Stimulated activated naive CD8-positive, alpha-beta T cell treated with anti-CD3 and anti-CD28 coated beads, Interleukin-15, amount 100 ng/mL, for 72 hours (primary cell): ENCODE measurements around the gene SLC39A2.

Source experiments
- ATAC-seq: fragments of 150-1000 bp; cut with Tn5 transposase; 2 replicates; pipeline ENCODE4 v1.10.0; 2021; ENCODE audit warnings: mild to moderate bottlenecking, moderate library complexity
- DNase-seq, 2 donors: peaks; one replicate each; pipeline ENCODE4 v3.0.0; 2021 to 2022
- H3K27ac Mint-ChIP-seq, 2 donors: one replicate each; pipeline ENCODE4 v1.8.0; 2022; ENCODE audit warnings: mild to moderate bottlenecking in 2 of 2, mixed read lengths in 2 of 2, moderate library complexity in 2 of 2
- H3K27me3 Mint-ChIP-seq: one replicate; pipeline ENCODE4 v1.8.0; 2022; ENCODE audit warnings: mixed read lengths
- H3K4me1 Mint-ChIP-seq: one replicate; pipeline ENCODE4 v1.8.0; 2022; ENCODE audit warnings: mild to moderate bottlenecking, mixed read lengths
- H3K4me3 Mint-ChIP-seq, 2 donors: one replicate each; pipeline ENCODE4 v1.8.0; 2022; ENCODE audit warnings: mild to moderate bottlenecking in 2 of 2, mixed read lengths in 2 of 2, moderate library complexity in 1 of 2
- H3K9me3 Mint-ChIP-seq, 2 donors: one replicate each; pipeline ENCODE4 v1.8.0; 2022; ENCODE audit warnings: mixed read lengths in 2 of 2

SLC39A2 gene

DNA sequence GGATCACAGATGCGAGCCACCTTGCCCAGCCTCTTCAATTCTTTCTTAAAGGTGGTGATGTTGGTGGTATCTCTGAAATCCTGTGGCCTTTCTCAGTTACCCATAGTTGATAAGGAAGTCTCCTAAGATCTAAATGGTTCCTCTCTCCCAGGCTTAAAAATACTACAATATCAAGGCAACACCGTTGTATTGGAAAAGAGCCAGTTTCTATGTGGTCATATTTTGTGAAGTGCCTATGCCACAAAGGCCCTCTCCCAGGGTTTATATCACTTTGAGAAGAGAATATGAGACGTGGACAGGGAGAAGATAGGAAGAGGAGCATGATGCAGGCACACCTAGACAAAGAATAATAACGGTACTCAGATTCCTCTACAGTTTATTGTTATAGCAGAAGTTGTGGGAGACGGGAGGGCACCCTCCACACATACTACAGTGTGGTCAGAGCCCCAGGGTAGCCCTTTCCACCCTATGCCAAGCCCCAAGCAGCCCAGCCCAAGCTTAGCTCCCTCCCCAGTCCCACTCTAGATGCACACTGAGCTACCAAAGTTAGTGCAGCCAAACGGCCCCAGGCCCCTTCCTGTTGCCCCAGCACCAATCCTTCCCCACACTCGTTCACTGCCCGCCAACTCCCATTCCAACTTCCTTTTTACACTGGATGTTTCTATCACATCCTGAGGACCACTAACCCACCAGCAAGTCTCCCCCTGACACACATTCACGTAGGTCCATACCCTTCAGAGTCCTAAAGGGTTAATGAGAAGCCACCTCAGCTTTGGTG lies 17.5 kb downstream of the SLC39A2 start:
- DNase-seq (no peak), ATAC-seq (no peak)
- H3K27ac Mint-ChIP-seq, result no peak overlapping the region
- no peak overlapping the region for H3K4me3 Mint-ChIP-seq
- no peaks in the 10 kb centered on the region for H3K4me1 Mint-ChIP-seq
- no peaks in the 10 kb centered on the region for H3K9me3 Mint-ChIP-seq
- peaks cover 26% of the 10 kb centered on the region for H3K27me3 Mint-ChIP-seq

DNA sequence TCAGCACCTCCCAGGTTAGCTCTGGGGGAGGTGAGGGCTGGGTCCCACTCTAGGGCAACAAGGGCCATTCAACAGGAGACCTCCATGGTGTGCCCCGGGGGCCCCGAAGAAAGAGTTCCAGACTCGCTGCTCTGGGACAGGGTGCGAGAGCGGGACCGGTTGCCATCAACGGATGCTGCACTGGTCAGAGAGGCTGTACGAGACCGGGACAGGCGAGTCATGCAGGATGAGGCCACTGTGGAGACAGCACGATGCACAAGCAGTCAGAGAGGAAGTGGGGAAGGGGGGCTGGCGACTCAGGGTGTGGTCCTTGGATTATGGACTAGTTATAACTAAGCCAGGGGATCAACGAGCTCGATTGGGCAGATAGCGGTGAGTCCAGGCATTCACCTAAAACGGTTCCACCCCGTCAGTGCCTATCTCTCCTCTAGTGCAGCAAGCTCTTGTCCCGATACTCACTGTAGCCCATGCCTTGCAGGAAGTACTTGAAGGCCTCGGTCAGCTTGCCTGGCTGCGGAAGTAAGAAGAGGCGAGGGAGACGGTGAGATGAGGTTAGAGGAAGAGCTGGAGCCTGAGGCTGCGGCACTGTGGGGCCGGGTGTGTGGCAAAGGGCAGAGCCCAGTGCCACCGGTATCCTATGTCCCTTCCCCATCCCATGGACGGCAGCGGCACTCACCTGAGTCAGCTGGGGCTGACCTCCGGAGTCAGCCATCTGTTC lies 18.6 kb downstream of the SLC39A2 start:
- H3K9me3 Mint-ChIP-seq, result no peaks in the 10 kb centered on the region
- peaks cover under 1% of the 10 kb centered on the region for H3K4me1 Mint-ChIP-seq
- no peak for ATAC-seq
- H3K4me3 Mint-ChIP-seq, result no peak overlapping the region
- no peak for DNase-seq
- H3K27me3 Mint-ChIP-seq, result peaks cover 15% of the 10 kb centered on the region
- H3K27ac Mint-ChIP-seq, result peak overlapping the region in 1 of 2 donors; percentile 30

DNA sequence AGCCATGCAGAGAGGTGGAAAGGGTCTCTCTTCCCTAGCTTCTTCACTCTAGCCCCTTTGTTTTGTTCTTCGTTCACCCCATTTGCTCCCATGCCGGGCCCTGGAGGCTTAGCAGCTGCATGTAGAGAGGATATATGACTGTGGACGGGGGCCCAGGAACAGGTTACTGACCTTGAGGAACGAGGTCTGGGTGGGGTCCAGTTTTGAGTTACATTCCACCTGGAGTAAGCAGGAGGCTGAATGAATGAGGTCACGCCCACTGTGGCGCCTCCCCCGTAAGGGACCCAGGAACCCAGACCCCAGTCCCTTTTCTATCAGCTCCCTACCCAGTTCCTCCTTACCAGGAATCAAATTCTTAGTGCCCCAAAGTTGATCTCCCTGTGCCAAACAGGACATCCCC lies 19.2 kb downstream of the SLC39A2 start:
- no peak overlapping the region for H3K4me3 Mint-ChIP-seq
- peaks cover 7% of the 10 kb centered on the region for H3K4me1 Mint-ChIP-seq
- ATAC-seq, result no peak
- DNase-seq, result no peak
- H3K27me3 Mint-ChIP-seq, result peaks cover 10% of the 10 kb centered on the region
- H3K9me3 Mint-ChIP-seq, result no peaks in the 10 kb centered on the region
- H3K27ac Mint-ChIP-seq, result no peak overlapping the region

DNA sequence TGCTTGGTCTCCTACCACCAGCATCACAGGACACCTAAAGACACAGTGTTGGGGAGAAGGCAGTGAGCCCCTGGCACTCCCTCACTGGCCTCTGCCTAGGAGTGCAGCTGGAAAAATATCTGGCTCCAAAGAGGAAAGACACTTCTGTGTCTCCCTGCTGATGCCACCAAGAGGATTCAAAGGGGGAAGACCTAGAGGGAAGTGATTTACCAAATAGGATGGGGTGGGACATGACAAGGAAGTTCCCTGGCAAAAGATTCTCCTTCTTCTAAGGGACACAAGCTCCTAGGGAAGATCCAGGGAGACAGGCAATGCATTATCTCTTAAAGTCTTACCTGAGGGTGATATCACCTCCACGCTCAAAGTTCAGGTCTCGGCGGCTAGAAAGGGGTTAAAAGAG lies 19.7 kb downstream of the SLC39A2 start:
- Mint-ChIP-seq H3K27me3 (peaks cover 7% of the 10 kb centered on the region), H3K4me3 (no peak overlapping the region), H3K27ac (no peak overlapping the region), H3K4me1 (peaks cover 12% of the 10 kb centered on the region), H3K9me3 (no peaks in the 10 kb centered on the region)
- no peak for ATAC-seq
- DNase-seq, result no peak

DNA sequence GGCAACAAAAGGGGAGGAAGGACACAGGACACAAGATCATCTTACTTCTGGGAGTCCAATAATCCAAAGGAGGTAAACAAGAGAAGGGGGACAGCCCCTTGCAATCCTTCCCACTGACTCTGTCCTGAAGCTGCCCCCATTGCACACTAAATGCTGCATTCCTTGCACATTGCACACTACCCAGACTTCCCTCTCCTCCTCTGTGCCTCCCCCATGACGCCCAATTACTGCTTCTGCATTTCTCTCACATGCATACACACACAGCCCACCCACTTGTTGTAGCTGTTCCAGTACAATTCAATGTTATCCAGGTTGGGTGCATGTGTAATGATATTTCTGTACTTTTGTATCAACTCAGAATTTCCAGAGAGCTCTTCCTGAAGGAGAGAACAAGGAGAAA lies 20.3 kb downstream of the SLC39A2 start:
- DNase-seq (no peak), ATAC-seq (no peak)
- Mint-ChIP-seq H3K27ac (no peak overlapping the region), H3K4me3 (no peak overlapping the region), H3K9me3 (no peaks in the 10 kb centered on the region), H3K4me1 (peaks cover 18% of the 10 kb centered on the region), H3K27me3 (peaks cover 1% of the 10 kb centered on the region)

DNA sequence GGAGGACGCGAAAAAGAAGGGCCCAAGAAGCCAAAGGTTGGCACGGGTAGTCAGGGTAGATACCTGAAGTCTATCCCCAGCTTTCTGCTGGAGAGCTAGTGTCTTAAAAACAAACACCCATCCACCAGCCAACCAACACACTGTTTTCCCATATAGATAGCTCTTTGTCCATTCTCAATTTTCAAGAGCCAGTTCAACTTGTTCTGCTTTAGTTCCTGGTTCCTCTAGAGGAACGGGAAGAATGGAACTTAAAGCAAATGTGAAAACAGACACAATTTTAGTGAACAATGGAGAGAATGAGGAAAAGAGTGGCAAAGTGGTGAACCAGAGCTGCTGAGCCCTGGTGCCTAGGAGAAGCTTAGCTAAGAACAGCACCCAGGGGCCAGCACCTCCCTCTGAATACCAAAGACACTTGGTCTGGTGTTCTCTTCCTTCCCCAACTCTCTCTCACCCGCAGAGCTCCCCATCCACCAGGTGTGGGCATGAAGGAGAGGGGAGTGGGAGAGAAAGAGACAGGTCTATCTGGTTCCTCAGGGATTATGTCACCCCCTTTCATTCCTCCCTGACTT lies 22.0 kb downstream of the SLC39A2 start:
- H3K4me1 Mint-ChIP-seq, result peaks cover 27% of the 10 kb centered on the region
- DNase-seq (no peak), ATAC-seq (no peak)
- H3K27ac Mint-ChIP-seq, result no peak overlapping the region
- no peaks in the 10 kb centered on the region for H3K27me3 Mint-ChIP-seq
- H3K9me3 Mint-ChIP-seq, result no peaks in the 10 kb centered on the region
- no peak overlapping the region for H3K4me3 Mint-ChIP-seq

DNA sequence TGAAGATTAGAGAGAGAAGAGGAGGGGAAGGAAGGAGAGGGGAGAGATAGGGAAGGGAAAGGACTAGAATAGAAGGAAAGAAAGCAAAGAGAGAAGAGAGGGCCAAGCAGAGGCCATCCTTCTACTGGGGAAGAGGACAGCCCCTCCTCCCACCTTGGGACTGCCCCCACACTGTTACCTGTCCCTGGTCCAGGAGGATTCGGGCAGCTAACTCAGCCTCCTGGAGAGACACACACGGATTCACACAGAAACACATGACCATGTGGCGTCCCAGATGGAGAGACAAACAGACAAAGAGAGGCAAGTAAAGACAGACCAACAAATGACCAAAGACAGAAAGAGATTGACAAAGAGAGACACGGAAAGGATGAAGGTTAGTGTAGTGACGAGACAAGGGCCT lies 23.6 kb downstream of the SLC39A2 start:
- DNase-seq (no peak), ATAC-seq (no peak)
- H3K27ac Mint-ChIP-seq, result no peak overlapping the region
- peak overlapping the region in 1 of 2 donors; percentile 0 for H3K4me3 Mint-ChIP-seq
- H3K27me3 Mint-ChIP-seq, result no peaks in the 10 kb centered on the region
- H3K4me1 Mint-ChIP-seq, result peaks cover 33% of the 10 kb centered on the region
- H3K9me3 Mint-ChIP-seq, result no peaks in the 10 kb centered on the region

DNA sequence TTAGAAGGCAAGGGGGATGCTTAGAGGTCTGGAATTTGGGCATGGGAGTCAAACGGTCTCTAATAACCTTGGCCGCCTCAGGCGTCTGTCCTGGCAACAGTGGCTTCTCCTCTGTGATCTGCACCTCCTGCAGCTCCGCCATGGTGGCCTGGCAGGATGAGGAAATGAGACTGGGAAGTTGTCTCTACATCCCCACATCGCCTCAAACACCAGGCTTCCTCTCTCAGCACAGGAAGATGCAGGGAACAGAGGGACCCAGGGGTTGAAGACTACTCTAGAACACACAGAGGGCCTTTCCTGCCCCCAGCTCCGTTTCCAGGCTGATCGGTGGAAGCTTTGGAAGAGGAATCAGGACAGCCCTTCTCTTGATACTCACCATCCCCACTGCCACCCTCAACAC lies 24.1 kb downstream of the SLC39A2 start:
- no peak overlapping the region for H3K4me3 Mint-ChIP-seq
- DNase-seq, result no peak
- no peak overlapping the region for H3K27ac Mint-ChIP-seq
- no peak for ATAC-seq
- peaks cover 33% of the 10 kb centered on the region for H3K4me1 Mint-ChIP-seq
- no peaks in the 10 kb centered on the region for H3K9me3 Mint-ChIP-seq
- H3K27me3 Mint-ChIP-seq, result no peaks in the 10 kb centered on the region

DNA sequence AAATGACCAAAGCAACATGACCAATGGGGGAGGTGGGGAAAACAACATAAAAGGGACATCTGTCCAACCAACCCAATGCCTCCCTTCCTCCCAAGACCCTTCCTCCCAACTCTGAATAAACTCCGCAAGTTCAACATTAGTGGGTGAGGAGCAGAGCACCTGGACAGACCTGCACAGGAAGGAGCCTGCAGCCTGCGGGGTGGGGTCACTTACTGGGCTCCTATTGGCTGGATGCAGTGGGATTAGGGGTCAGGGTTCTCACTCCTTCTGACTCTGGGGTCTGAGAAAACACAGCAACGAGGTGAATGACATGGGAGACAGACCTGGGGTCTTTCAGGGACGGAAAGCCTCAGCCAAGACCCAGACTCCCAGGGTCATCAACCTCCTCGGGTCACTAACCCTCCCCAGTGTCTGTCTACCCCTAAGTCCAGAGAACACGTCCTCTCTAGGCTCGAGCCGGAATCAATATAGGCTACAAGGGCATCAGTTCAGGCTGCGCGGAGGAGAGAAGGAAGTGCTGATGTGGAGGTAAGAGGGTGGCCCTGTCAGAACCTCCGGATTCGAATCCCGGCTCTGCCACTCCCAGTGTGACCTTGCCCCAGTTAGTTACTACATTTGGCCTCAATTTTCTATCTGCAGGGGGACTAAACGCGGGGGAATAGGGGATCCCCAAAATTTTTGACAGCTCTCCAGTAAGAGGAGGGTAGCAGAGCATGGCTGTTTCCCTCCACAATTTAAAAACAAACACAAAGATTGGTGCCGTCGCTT lies 24.9 kb downstream of the SLC39A2 start:
- Mint-ChIP-seq H3K27me3 (no peaks in the 10 kb centered on the region), H3K4me1 (peaks cover 33% of the 10 kb centered on the region), H3K9me3 (no peaks in the 10 kb centered on the region), H3K4me3 (peak overlapping the region; percentile 85 to 89), H3K27ac (peak overlapping the region; percentile 67 to 74)
- ATAC-seq (peak; percentile 45), DNase-seq (peak in 1 of 2 donors; percentile 10)

DNA sequence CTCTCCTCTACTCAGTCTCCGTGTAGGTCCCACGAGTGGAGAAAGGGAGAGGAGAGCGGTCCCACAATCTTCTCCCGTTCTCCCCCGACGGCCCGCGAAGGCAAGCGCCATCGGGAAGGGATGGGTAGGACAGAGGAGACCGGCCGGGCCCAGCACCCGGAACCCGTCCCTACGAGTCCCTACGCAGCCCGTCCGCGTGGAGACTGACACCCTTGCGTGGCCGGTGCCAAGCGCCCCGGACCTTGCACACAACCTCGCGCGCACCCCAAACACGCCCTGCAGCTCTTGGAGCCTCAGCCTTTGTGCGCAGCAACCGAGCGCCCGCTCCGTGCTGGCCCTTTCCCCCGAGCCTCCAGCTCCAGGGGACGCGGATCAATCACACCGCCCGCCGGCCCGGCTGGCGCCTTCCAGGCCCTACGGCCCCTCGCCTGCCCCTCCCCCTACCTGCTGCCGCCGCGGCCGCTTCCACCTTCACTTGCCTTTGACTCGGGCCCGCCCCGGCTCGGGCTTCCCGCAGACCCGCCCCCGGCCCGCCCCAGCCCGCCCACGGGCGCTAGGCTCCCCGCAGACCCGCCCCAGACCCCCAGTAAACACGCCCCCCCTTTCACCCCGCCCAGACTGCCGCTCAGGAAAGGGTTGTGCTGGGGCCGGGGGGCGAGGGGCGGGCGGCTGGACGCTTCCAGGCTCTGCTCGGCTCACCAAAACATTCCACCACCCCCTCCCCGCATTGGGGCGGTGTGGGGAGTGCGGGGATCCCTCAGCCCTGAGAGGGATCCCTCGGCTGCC lies 25.7 kb downstream of the SLC39A2 start, which contains the start of gene NDRG2:
Gene NDRG2, minus strand, starts transcription at position 477 of the 786 bp plus-strand sequence. CDS start 1,746 bp downstream, outside the sequence.
- peak; percentile 57 to 61 for DNase-seq
- Mint-ChIP-seq H3K4me1 (peaks cover 33% of the 10 kb centered on the region), H3K27me3 (no peaks in the 10 kb centered on the region), H3K4me3 (peak within 1 kb of the TSS; percentile 85 to 89), H3K9me3 (no peaks in the 10 kb centered on the region), H3K27ac (peak within 1 kb of the TSS; percentile 67 to 74)
- peak; percentile 82 for ATAC-seq

DNA sequence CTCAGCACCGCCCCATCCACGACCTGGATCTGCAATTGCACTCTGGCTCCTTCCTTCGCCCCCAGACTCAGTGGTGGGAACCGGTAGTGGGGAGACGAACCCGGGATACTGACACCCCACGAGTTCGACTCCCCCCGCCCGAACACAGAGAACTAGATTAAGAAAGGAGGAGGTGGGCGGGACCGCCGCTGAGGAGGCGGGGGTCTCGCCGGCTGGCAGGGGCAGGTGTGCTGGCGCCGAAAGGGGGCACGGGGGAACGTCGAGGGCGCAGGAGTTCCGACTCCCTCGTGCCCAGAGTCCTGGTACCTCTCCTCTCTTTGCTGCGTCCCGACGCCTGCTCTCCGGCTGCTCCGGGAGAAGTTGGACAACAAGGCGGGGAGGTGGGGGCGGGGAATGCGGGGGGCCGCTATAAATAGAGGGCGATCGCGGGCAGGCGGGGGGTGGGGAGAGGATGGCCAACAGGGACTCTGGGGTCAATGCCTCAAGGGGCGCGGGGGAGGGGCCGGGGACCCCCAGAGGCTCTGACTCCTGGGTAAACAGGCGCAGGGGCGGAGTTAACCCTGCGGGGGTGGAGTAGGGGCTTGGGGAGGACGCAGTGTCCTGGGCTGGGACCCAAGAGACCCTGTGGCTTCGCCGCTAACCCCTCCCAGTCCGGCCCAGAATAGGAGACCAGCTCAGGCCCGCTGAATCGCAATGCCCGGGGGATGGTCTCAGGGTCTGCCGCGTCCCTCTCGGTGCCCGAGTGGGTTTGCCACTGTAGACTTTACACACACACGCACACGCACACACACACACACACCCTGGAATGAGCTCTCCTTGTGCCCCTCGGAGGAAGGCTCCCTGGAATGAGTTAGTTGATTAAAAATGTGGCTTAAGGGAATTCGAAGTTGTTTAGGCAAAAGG lies 26.5 kb downstream of the SLC39A2 start:
- H3K4me1 Mint-ChIP-seq, result peaks cover 33% of the 10 kb centered on the region
- peak in 1 of 2 donors; percentile 5 for DNase-seq
- peak overlapping the region; percentile 85 to 89 for H3K4me3 Mint-ChIP-seq
- H3K27me3 Mint-ChIP-seq, result no peaks in the 10 kb centered on the region
- ATAC-seq, result no peak
- H3K9me3 Mint-ChIP-seq, result no peaks in the 10 kb centered on the region
- H3K27ac Mint-ChIP-seq, result peak overlapping the region in 1 of 2 donors; percentile 31

DNA sequence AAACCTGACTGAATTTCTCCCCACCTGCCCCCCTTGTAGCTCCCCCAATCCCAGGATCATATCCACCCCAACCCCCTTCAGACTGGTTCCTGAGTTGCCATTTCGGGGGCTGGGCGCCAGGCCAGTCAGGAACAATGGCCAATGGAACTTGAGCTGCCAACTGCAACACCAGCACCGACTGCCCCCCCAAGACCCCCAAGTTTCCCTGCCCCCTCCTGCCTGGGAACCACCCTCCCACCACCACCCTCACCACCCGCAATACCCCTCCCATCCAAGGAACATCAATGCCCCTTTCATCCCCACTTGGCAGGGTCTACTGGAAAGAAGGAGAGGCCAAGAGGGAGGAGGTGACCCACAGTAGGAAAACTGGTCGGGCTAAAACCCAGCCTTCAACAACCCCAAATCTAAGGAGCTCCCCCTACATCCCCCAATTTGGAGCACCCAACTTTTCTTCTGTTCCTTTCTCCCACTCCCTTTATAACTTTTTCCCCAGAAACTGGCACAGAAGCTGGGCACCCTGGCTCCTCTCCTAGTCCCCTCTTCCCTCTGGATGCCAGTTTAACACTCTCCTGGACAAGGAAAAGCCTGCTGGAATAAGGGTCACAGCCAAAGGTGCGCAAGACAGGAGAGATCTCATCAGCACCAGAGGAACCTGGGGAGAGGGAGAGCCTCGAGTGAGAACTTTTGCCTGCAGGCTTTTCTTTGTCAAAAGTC lies 27.3 kb downstream of the SLC39A2 start:
- Mint-ChIP-seq H3K9me3 (no peaks in the 10 kb centered on the region), H3K4me3 (peak overlapping the region in 1 of 2 donors; percentile 35), H3K27ac (no peak overlapping the region), H3K4me1 (peaks cover 33% of the 10 kb centered on the region), H3K27me3 (no peaks in the 10 kb centered on the region)
- DNase-seq (no peak), ATAC-seq (no peak)

DNA sequence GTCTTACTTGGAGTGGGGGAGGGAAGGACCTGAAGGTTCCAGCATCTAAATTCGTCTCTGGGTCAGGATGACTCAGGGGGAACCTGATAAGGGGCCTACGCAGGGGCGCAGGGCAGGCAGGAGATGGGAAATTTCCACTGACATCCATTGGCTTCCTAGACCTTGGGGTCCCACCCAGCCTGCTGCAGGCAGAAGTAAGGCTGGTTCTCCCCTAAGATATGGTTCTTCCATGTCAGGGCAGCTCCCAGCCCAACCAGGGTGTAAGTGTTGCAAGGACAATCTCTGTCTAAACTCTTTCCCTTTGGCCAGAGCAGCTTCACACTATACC lies 27.9 kb downstream of the SLC39A2 start:
- ATAC-seq (no peak), DNase-seq (no peak)
- peak overlapping the region in 1 of 2 donors; percentile 35 for H3K27ac Mint-ChIP-seq
- H3K27me3 Mint-ChIP-seq, result no peaks in the 10 kb centered on the region
- H3K4me3 Mint-ChIP-seq, result no peak overlapping the region
- peaks cover 33% of the 10 kb centered on the region for H3K4me1 Mint-ChIP-seq
- H3K9me3 Mint-ChIP-seq, result no peaks in the 10 kb centered on the region
